Measurements from ENCODE around the gene CHRDL2.

Gene CHRDL2

GRCh38 chr11:74693531-74693930 is 37.7 kb downstream of the CHRDL2 start:
- ChIA-PET POLR2A (no interaction called here), CTCF (interaction anchor here (0.6 to 2.1 kb wide), 2 partner anchors 9 to 17 kb away, joined by 3 to 15 read pairs; no protein-coding TSS in a partner anchor)
- DNase-seq (ENCODE audit: extremely low spot score), result no peak
- TF ChIP-seq LEF1 (IDR thresholded peaks at IDR 0.05; ENCODE audit: borderline replicate concordance), result no peak
- TF ChIP-seq ARNT (IDR thresholded peaks at IDR 0.05), result no peak

GRCh38 chr11:74691755-74692154 is 39.5 kb downstream of the CHRDL2 start:
- TF ChIP-seq PKNOX1 (IDR thresholded peaks at IDR 0.05), result no peak
- TF ChIP-seq TARDBP (IDR thresholded peaks at IDR 0.05), result no peak
- TF ChIP-seq ELF4 (IDR thresholded peaks at IDR 0.05), result no peak
- TF ChIP-seq HDGF (IDR thresholded peaks at IDR 0.05; ENCODE audit: borderline replicate concordance), result no peak
- TF ChIP-seq FOXK2 (IDR thresholded peaks at IDR 0.05), result no peak
- no peak for TF ChIP-seq LEF1 (IDR thresholded peaks at IDR 0.05; ENCODE audit: borderline replicate concordance)
- no peak for TF ChIP-seq SUZ12 (IDR thresholded peaks at IDR 0.05)
- TF ChIP-seq FOXA1 (IDR thresholded peaks at IDR 0.05), result no peak
- TF ChIP-seq NFRKB (IDR thresholded peaks at IDR 0.05), result no peak
- TF ChIP-seq BHLHE40 (IDR thresholded peaks at IDR 0.05; ENCODE audit: borderline replicate concordance), result no peak
- no peak for TF ChIP-seq L3MBTL2 (conservative IDR thresholded peaks at IDR 0.05)
- TF ChIP-seq ARNT (IDR thresholded peaks at IDR 0.05), result no peak
- no peak for TF ChIP-seq CTBP1 (IDR thresholded peaks at IDR 0.05; ENCODE audit: borderline replicate concordance)
- TF ChIP-seq ZNF384 (IDR thresholded peaks at IDR 0.05), result no peak
- no peak for TF ChIP-seq SP1 (IDR thresholded peaks at IDR 0.05)
- CTCF ChIA-PET, result no interaction called here
- POLR2A ChIA-PET, result no interaction called here
- no peak for DNase-seq (ENCODE audit: extremely low spot score)

- DNase-seq (ENCODE audit: extremely low spot score), result no peak
- TF ChIP-seq LEF1 (IDR thresholded peaks at IDR 0.05; ENCODE audit: borderline replicate concordance), result no peak
- no peak for TF ChIP-seq CTBP1 (IDR thresholded peaks at IDR 0.05; ENCODE audit: borderline replicate concordance)
- TF ChIP-seq L3MBTL2 (conservative IDR thresholded peaks at IDR 0.05), result no peak
- TF ChIP-seq ZNF384 (IDR thresholded peaks at IDR 0.05), result no peak
- TF ChIP-seq ELF4 (IDR thresholded peaks at IDR 0.05), result no peak
- no peak for TF ChIP-seq SP1 (IDR thresholded peaks at IDR 0.05)
- TF ChIP-seq FOXK2 (IDR thresholded peaks at IDR 0.05), result no peak
- no peak for TF ChIP-seq FOXM1 (IDR thresholded peaks at IDR 0.05; ENCODE audit: borderline replicate concordance)
- no peak for TF ChIP-seq ARNT (IDR thresholded peaks at IDR 0.05)
- ChIA-PET CTCF (no interaction called here), POLR2A (interaction anchor here (1.0 kb wide), 1 partner anchor 13 kb away, joined by 3 read pairs; no protein-coding TSS in a partner anchor)
Observed at GRCh38 chr11:74689666-74690065, 41.6 kb downstream of the CHRDL2 start.

- ChIA-PET CTCF (interaction anchor here (1.4 kb wide), 1 partner anchor 15 kb away, joined by 3 read pairs; no protein-coding TSS in a partner anchor), POLR2A (no interaction called here)
- TF ChIP-seq ELF4 (IDR thresholded peaks at IDR 0.05) (no peak), FOXA1 (IDR thresholded peaks at IDR 0.05) (no peak), BHLHE40 (IDR thresholded peaks at IDR 0.05; ENCODE audit: borderline replicate concordance) (no peak), HDGF (IDR thresholded peaks at IDR 0.05; ENCODE audit: borderline replicate concordance) (no peak), SUZ12 (IDR thresholded peaks at IDR 0.05) (no peak)
- DNase-seq (ENCODE audit: extremely low spot score), result no peak
Observed at GRCh38 chr11:74687237-74688023, 43.8 kb downstream of the CHRDL2 start.

- TF ChIP-seq HDGF (IDR thresholded peaks at IDR 0.05; ENCODE audit: borderline replicate concordance) (no peak), LEF1 (IDR thresholded peaks at IDR 0.05; ENCODE audit: borderline replicate concordance) (no peak), TARDBP (IDR thresholded peaks at IDR 0.05) (no peak)
- CTCF ChIA-PET, result interaction anchor here (1.4 kb wide), 1 partner anchor 16 kb away, joined by 3 read pairs; no protein-coding TSS in a partner anchor
- no peak for DNase-seq (ENCODE audit: extremely low spot score)
Observed at GRCh38 chr11:74686792-74687191, 44.4 kb downstream of the CHRDL2 start.

GRCh38 chr11:74685905-74686304 is 45.3 kb downstream of the CHRDL2 start:
- ChIA-PET POLR2A (no interaction called here), CTCF (interaction anchor here (1.1 to 1.4 kb wide), 2 partner anchors 17 kb away, joined by 3 read pairs; no protein-coding TSS in a partner anchor)
- DNase-seq (ENCODE audit: extremely low spot score), result no peak
- TF ChIP-seq ZNF384 (IDR thresholded peaks at IDR 0.05) (no peak), TARDBP (IDR thresholded peaks at IDR 0.05) (no peak), ELF4 (IDR thresholded peaks at IDR 0.05) (no peak), PKNOX1 (IDR thresholded peaks at IDR 0.05) (no peak), FOXK2 (IDR thresholded peaks at IDR 0.05) (no peak), HDGF (IDR thresholded peaks at IDR 0.05; ENCODE audit: borderline replicate concordance) (no peak), FOXA1 (IDR thresholded peaks at IDR 0.05) (no peak), SP1 (IDR thresholded peaks at IDR 0.05) (no peak), SUZ12 (IDR thresholded peaks at IDR 0.05) (no peak), NFRKB (IDR thresholded peaks at IDR 0.05) (no peak), L3MBTL2 (conservative IDR thresholded peaks at IDR 0.05) (no peak), ARNT (IDR thresholded peaks at IDR 0.05) (no peak), LEF1 (IDR thresholded peaks at IDR 0.05; ENCODE audit: borderline replicate concordance) (no peak), FOXM1 (IDR thresholded peaks at IDR 0.05; ENCODE audit: borderline replicate concordance) (no peak), CTBP1 (IDR thresholded peaks at IDR 0.05; ENCODE audit: borderline replicate concordance) (no peak)

More at GRCh38 chr11:74686792-74687191, 44.4 kb downstream of the CHRDL2 start:
- POLR2A ChIA-PET, result no interaction called here

GRCh38 chr11:74685338-74685737 is 45.9 kb downstream of the CHRDL2 start:
- DNase-seq (ENCODE audit: extremely low spot score), result no peak
- CTCF ChIA-PET, result interaction anchor here (1.1 kb wide), 1 partner anchor 17 kb away, joined by 3 read pairs; no protein-coding TSS in a partner anchor
- POLR2A ChIA-PET, result no interaction called here
- TF ChIP-seq FOXM1 (IDR thresholded peaks at IDR 0.05; ENCODE audit: borderline replicate concordance), result no peak
- no peak for TF ChIP-seq ZNF384 (IDR thresholded peaks at IDR 0.05)
- no peak for TF ChIP-seq LEF1 (IDR thresholded peaks at IDR 0.05; ENCODE audit: borderline replicate concordance)
- no peak for TF ChIP-seq CTBP1 (IDR thresholded peaks at IDR 0.05; ENCODE audit: borderline replicate concordance)
- no peak for TF ChIP-seq FOXA1 (IDR thresholded peaks at IDR 0.05)
- TF ChIP-seq TARDBP (IDR thresholded peaks at IDR 0.05), result no peak
- no peak for TF ChIP-seq NFRKB (IDR thresholded peaks at IDR 0.05)
- TF ChIP-seq PKNOX1 (IDR thresholded peaks at IDR 0.05), result no peak
- TF ChIP-seq ARNT (IDR thresholded peaks at IDR 0.05), result no peak
- no peak for TF ChIP-seq L3MBTL2 (conservative IDR thresholded peaks at IDR 0.05)
- TF ChIP-seq FOXK2 (IDR thresholded peaks at IDR 0.05), result no peak
- TF ChIP-seq ELF4 (IDR thresholded peaks at IDR 0.05), result no peak
- TF ChIP-seq SP1 (IDR thresholded peaks at IDR 0.05), result no peak
- TF ChIP-seq SUZ12 (IDR thresholded peaks at IDR 0.05), result no peak
- no peak for TF ChIP-seq HDGF (IDR thresholded peaks at IDR 0.05; ENCODE audit: borderline replicate concordance)
- no peak for TF ChIP-seq BHLHE40 (IDR thresholded peaks at IDR 0.05; ENCODE audit: borderline replicate concordance)
